Measurements from ENCODE around the gene ANKS1B.

The ANKS1B gene

GRCh38 chr12:99121546-99121945 is 863.2 kb downstream of the ANKS1B start:
- no peaks in the 10 kb centered on the region for H3K9me3 ChIP-seq (ENCODE audit: control insufficient read depth, insufficient read depth, low read depth, low read length)
- H3K4me3 ChIP-seq (ENCODE audit: low read depth, low read length) = no peak overlapping the region
- ChIA-PET POLR2A (no interaction called here), CTCF (no interaction called here)
- H3K4me1 ChIP-seq (ENCODE audit: control insufficient read depth, insufficient read depth, low read length) = no peaks in the 10 kb centered on the region
- TF ChIP-seq OSR2 (tag by site-specific recombination; IDR thresholded peaks at IDR 0.05) (no peak), ZNF677 (tag by site-specific recombination; IDR thresholded peaks at IDR 0.05) (no peak), ZNF623 (tag by site-specific recombination; IDR thresholded peaks at IDR 0.05) (no peak), ZNF76 (tag by site-specific recombination; IDR thresholded peaks at IDR 0.05; ENCODE audit: borderline replicate concordance, low read depth) (no peak), ZNF548 (tag by site-specific recombination; IDR thresholded peaks at IDR 0.05) (no peak), ZNF600 (tag by site-specific recombination; IDR thresholded peaks at IDR 0.05) (no peak), ZNF335 (tag by site-specific recombination; conservative IDR thresholded peaks at IDR 0.05) (no peak), SP7 (tag by site-specific recombination; IDR thresholded peaks at IDR 0.05) (no peak), ZNF629 (tag by site-specific recombination; IDR thresholded peaks at IDR 0.05) (no peak), ZNF585B (tag by site-specific recombination; IDR thresholded peaks at IDR 0.05) (no peak), ZNF768 (tag by site-specific recombination; IDR thresholded peaks at IDR 0.05) (no peak), ZNF654 (tag by site-specific recombination; IDR thresholded peaks at IDR 0.05; ENCODE audit: low read depth) (no peak), ZNF175 (tag by site-specific recombination; IDR thresholded peaks at IDR 0.05) (no peak), ZNF843 (tag by site-specific recombination; IDR thresholded peaks at IDR 0.05) (no peak), ZNF138 (tag by site-specific recombination; IDR thresholded peaks at IDR 0.05; ENCODE audit: borderline replicate concordance) (no peak), CTCF (tag by site-specific recombination; IDR thresholded peaks at IDR 0.05) (no peak), ZNF223 (tag by site-specific recombination; IDR thresholded peaks at IDR 0.05) (no peak), ZNF324 (tag by site-specific recombination; IDR thresholded peaks at IDR 0.05) (no peak)
- H3K36me3 ChIP-seq (ENCODE audit: control insufficient read depth in 2 of 2, insufficient read depth in 1 of 2, low read length in 2 of 2) = no peaks in the 10 kb centered on the region
- no peak overlapping the region for H3K27ac ChIP-seq (ENCODE audit: extremely low read depth, low read depth, low read length)

- Histone ChIP-seq H3K4me1 (ENCODE audit: control insufficient read depth, insufficient read depth, low read length) (no peaks in the 10 kb centered on the region), H3K9me3 (ENCODE audit: control insufficient read depth, insufficient read depth, low read depth, low read length) (no peaks in the 10 kb centered on the region), H3K27ac (ENCODE audit: extremely low read depth, low read depth, low read length) (no peak overlapping the region), H3K36me3 (ENCODE audit: control insufficient read depth in 2 of 2, insufficient read depth in 1 of 2, low read length in 2 of 2) (no peaks in the 10 kb centered on the region), H3K4me3 (ENCODE audit: low read depth, low read length) (no peak overlapping the region)
- no peak for TF ChIP-seq ZNF707 (tag by site-specific recombination; IDR thresholded peaks at IDR 0.05)
- TF ChIP-seq GLI4 (tag by site-specific recombination; IDR thresholded peaks at IDR 0.05) = no peak
- TF ChIP-seq ZBTB1 (tag by site-specific recombination; IDR thresholded peaks at IDR 0.05) = no peak
- TF ChIP-seq ZBTB17 (tag by site-specific recombination; IDR thresholded peaks at IDR 0.05) = no peak
- no peak for TF ChIP-seq ELK4 (IDR thresholded peaks at IDR 0.05; ENCODE audit: borderline replicate concordance, low read depth, low read length)
- no peak for TF ChIP-seq OVOL3 (tag by site-specific recombination; IDR thresholded peaks at IDR 0.05)
- no peak for TF ChIP-seq PRDM1 (tag by site-specific recombination; IDR thresholded peaks at IDR 0.05)
- TF ChIP-seq ZNF202 (tag by site-specific recombination; IDR thresholded peaks at IDR 0.05; ENCODE audit: borderline replicate concordance) = no peak
- TF ChIP-seq ZNF830 (tag by site-specific recombination; IDR thresholded peaks at IDR 0.05; ENCODE audit: low read depth) = no peak
- ChIA-PET CTCF (interaction anchor here (0.6 kb wide), 1 partner anchor 11 kb away, joined by 3 read pairs; no protein-coding TSS in a partner anchor), POLR2A (no interaction called here)
Observed at GRCh38 chr12:99119943-99120342, 864.8 kb downstream of the ANKS1B start.

Measured in HEK293 (cell line).